MM.1S (cell line): ENCODE data around the gene TM7SF3.
"Not testable (repeated sequence)": the region's sequence is repeated elsewhere in the genome, so short reads cannot be mapped to it uniquely, and the experiment has no call there.

ENCODE experiments used
- DNase-seq: peaks from one replicate; pipeline ENCODE4 v3.0.0-alpha.2; 2015
- H2AFZ ChIP-seq: fragments of 300-600 bp; sonication (generic); 2 replicates; pipeline ENCODE4 v1.6.0; 2016; ENCODE audit warnings: antibody characterized with exemption, low read length
- H3F3A ChIP-seq: fragments of 300-600 bp; sonication (generic); 2 replicates; pipeline ENCODE4 v1.6.1; 2016; ENCODE audit warnings: mild to moderate bottlenecking, antibody characterized with exemption, low read length, moderate library complexity, mixed read lengths; ENCODE audit not compliant: insufficient read depth
- H3K27ac ChIP-seq: fragments of 300-600 bp; sonication (generic); 2 replicates; pipeline ENCODE4 v1.5.1; 2016; ENCODE audit warnings: mild to moderate bottlenecking, low read length
- H3K27me3 ChIP-seq: fragments of 300-600 bp; sonication (generic); replicated peaks from 2 replicates; pipeline ENCODE4 v1.6.0; 2016; ENCODE audit warnings: low read length; ENCODE audit not compliant: insufficient read depth
- H3K36me3 ChIP-seq: fragments of 300-600 bp; sonication (generic); replicated peaks from 2 replicates; pipeline ENCODE4 v1.6.1; 2016; ENCODE audit warnings: mild to moderate bottlenecking, low read length, mixed read lengths; ENCODE audit not compliant: insufficient read depth
- H3K4me1 ChIP-seq: fragments of 300-600 bp; sonication (generic); 2 replicates; pipeline ENCODE4 v1.6.1; 2016; ENCODE audit warnings: low read length, mixed read lengths
- H3K4me2 ChIP-seq: fragments of 300-600 bp; sonication (generic); 2 replicates; pipeline ENCODE4 v1.6.0; 2016; ENCODE audit warnings: low read depth, low read length
- H3K4me3 ChIP-seq: fragments of 300-600 bp; sonication (generic); 2 replicates; pipeline ENCODE4 v1.5.1; 2016; ENCODE audit warnings: low read length, mixed read lengths
- H3K79me2 ChIP-seq: fragments of 300-600 bp; sonication (generic); 2 replicates; pipeline ENCODE4 v1.6.1; 2016; ENCODE audit warnings: mixed run types, low read length, mixed read lengths
- H3K9ac ChIP-seq: fragments of 300-600 bp; sonication (generic); 2 replicates; pipeline ENCODE4 v1.6.1; 2016; ENCODE audit warnings: low read length, mixed read lengths
- H3K9me2 ChIP-seq: fragments of 300-600 bp; sonication (generic); replicated peaks from 2 replicates; pipeline ENCODE4 v1.6.1; 2016; ENCODE audit warnings: mild to moderate bottlenecking, low read length, mixed read lengths; ENCODE audit not compliant: insufficient read depth
- H3K9me3 ChIP-seq: fragments of 300-600 bp; sonication (generic); replicated peaks from 2 replicates; pipeline ENCODE4 v1.6.1; 2016; ENCODE audit warnings: mild to moderate bottlenecking, low read length, mixed read lengths; ENCODE audit not compliant: insufficient read depth
- H4K20me1 ChIP-seq: fragments of 300-600 bp; sonication (generic); 2 replicates; pipeline ENCODE4 v1.6.1; 2016; ENCODE audit warnings: mild to moderate bottlenecking, low read length, moderate library complexity, mixed read lengths; ENCODE audit not compliant: insufficient read depth
- EZH2 ChIP-seq: fragments of 300-600 bp; sonication (generic); optimal IDR thresholded peaks from 2 replicates; pipeline ENCODE3; 2017; ENCODE audit warnings: low read depth, mild to moderate bottlenecking, antibody characterized with exemption, low read length, mixed read lengths
- EZH2phosphoT487 ChIP-seq: fragments of 300-600 bp; sonication (generic); IDR thresholded peaks from 2 replicates; pipeline ENCODE4 v1.6.1; 2018; ENCODE audit warnings: antibody characterized with exemption, low read length
- TF ChIP-seq, protein P1 (sequence below): fragments of 300-600 bp; sonication (generic); IDR thresholded peaks from 2 replicates; pipeline ENCODE4 v1.5.1; 2016; ENCODE audit warnings: antibody characterized with exemption, low read length, mixed read lengths

The TM7SF3 gene

DNA sequence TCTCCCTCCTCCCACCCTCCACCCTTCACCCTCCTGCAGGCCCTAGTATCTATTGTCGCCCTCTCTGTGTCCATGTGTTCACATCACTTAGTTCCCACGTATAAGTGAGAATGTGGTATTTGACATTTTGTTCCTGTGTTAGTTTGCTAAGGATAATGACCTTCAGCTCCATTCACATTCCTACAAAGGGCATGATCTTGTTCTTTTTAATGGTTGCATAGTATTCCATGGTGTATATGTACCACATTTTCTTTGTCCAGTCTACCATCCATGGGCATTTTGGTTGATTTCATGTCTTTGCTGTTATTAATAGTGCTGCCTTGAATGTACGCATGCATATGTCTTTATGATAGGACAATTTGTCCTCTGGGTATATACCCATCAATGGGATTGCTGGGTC, 38.6 kb upstream of the TM7SF3 start:
- H3K4me2 ChIP-seq = no peak overlapping the region
- H3K4me3 ChIP-seq = no peak overlapping the region
- no peaks in the 10 kb centered on the region for H3K9me3 ChIP-seq
- H2AFZ ChIP-seq = no peak overlapping the region
- TF ChIP-seq, protein P1, sequence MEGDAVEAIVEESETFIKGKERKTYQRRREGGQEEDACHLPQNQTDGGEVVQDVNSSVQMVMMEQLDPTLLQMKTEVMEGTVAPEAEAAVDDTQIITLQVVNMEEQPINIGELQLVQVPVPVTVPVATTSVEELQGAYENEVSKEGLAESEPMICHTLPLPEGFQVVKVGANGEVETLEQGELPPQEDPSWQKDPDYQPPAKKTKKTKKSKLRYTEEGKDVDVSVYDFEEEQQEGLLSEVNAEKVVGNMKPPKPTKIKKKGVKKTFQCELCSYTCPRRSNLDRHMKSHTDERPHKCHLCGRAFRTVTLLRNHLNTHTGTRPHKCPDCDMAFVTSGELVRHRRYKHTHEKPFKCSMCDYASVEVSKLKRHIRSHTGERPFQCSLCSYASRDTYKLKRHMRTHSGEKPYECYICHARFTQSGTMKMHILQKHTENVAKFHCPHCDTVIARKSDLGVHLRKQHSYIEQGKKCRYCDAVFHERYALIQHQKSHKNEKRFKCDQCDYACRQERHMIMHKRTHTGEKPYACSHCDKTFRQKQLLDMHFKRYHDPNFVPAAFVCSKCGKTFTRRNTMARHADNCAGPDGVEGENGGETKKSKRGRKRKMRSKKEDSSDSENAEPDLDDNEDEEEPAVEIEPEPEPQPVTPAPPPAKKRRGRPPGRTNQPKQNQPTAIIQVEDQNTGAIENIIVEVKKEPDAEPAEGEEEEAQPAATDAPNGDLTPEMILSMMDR = no peak
- TF ChIP-seq EZH2phosphoT487 (no peak), EZH2 (no peak)
- no peaks in the 10 kb centered on the region for H4K20me1 ChIP-seq
- no peaks in the 10 kb centered on the region for H3F3A ChIP-seq
- no peaks in the 10 kb centered on the region for H3K4me1 ChIP-seq
- DNase-seq = no peak
- H3K36me3 ChIP-seq = no peaks in the 10 kb centered on the region
- H3K27ac ChIP-seq = no peak overlapping the region
- no peaks in the 10 kb centered on the region for H3K27me3 ChIP-seq
- no peak overlapping the region for H3K9ac ChIP-seq
- H3K79me2 ChIP-seq = no peaks in the 10 kb centered on the region
- no peaks in the 10 kb centered on the region for H3K9me2 ChIP-seq

- TF ChIP-seq EZH2 (no peak), EZH2phosphoT487 (no peak)
- TF ChIP-seq, protein P1 = no peak
- H3K79me2 ChIP-seq = no peaks in the 10 kb centered on the region
- H3K9ac ChIP-seq = no peak overlapping the region
- H3K4me3 ChIP-seq = no peak overlapping the region
- H3K27me3 ChIP-seq = no peaks in the 10 kb centered on the region
- H3F3A ChIP-seq = no peaks in the 10 kb centered on the region
- H3K27ac ChIP-seq = no peak overlapping the region
- no peak for DNase-seq
- no peaks in the 10 kb centered on the region for H4K20me1 ChIP-seq
- no peaks in the 10 kb centered on the region for H3K9me2 ChIP-seq
- no peak overlapping the region for H2AFZ ChIP-seq
- H3K4me1 ChIP-seq = no peaks in the 10 kb centered on the region
- no peaks in the 10 kb centered on the region for H3K9me3 ChIP-seq
- H3K36me3 ChIP-seq = no peaks in the 10 kb centered on the region
- no peak overlapping the region for H3K4me2 ChIP-seq
Measured at GRCh38 chr12:27052176-27052575, 38.0 kb upstream of the TM7SF3 start.

DNA sequence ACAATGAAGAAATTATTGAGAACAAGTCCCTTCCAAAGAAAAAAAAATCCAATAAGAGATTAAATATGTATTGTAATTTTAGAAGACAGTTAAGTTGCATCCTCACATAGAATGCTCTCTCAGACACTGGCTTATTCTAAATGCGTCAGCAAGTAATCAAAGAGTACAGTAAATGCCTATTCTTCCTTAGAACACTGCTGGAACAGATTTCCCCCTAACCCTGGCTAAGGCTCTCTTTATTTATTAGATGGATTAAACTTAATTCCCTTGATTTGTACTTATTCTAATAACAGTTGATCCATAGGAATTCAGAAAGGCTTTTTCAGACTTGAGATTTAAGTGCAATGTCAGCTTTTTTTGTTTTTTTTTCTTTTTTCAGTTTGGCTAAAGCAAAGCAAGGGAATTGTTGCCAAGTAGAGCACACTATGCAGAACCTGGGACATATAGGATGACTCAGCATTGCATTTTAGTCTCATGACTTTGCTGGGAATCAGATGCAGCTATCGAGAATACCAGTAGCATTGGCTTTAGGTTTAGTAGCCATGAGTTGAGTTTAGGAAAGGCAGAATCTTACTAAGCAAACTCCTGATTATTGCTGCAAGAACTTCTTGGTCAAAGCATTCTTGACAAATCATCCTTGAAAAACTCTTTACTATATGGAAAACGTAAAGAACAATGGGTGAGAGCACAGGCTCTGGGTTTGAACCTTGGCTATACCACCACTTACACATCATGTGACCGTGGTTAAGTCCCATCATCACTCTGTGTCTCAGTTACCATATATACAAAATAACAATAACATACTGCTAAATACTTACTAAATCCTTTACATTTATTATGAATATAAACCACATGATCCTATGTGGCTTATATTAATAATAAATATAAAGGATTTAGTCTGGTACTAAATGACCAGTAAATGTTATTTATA, 34.9 kb upstream of the TM7SF3 start:
- H3K9me2 ChIP-seq = no peaks in the 10 kb centered on the region
- no peak overlapping the region for H3K4me2 ChIP-seq
- H4K20me1 ChIP-seq = no peaks in the 10 kb centered on the region
- no peak overlapping the region for H3K27ac ChIP-seq
- no peaks in the 10 kb centered on the region for H3K9me3 ChIP-seq
- no peak overlapping the region for H3K4me3 ChIP-seq
- H3F3A ChIP-seq = no peaks in the 10 kb centered on the region
- no peaks in the 10 kb centered on the region for H3K4me1 ChIP-seq
- no peak overlapping the region for H3K9ac ChIP-seq
- H3K36me3 ChIP-seq = no peaks in the 10 kb centered on the region
- TF ChIP-seq EZH2phosphoT487 (no peak), EZH2 (no peak)
- TF ChIP-seq, protein P1 = no peak
- H3K27me3 ChIP-seq = no peaks in the 10 kb centered on the region
- DNase-seq = no peak
- no peaks in the 10 kb centered on the region for H3K79me2 ChIP-seq
- H2AFZ ChIP-seq = no peak overlapping the region

GRCh38 chr12:27042018-27042417, 27.8 kb upstream of the TM7SF3 start:
- not testable (repeated sequence) for H3K9ac ChIP-seq, H3F3A ChIP-seq, H3K4me3 ChIP-seq, H2AFZ ChIP-seq, H3K27me3 ChIP-seq, H3K9me2 ChIP-seq, H3K4me1 ChIP-seq, H3K36me3 ChIP-seq, H3K9me3 ChIP-seq, H4K20me1 ChIP-seq, H3K4me2 ChIP-seq, DNase-seq, H3K79me2 ChIP-seq, H3K27ac ChIP-seq

- H3K27ac ChIP-seq, H3K9me3 ChIP-seq, H3K9me2 ChIP-seq, H4K20me1 ChIP-seq, H3K4me1 ChIP-seq, H3K4me2 ChIP-seq, H2AFZ ChIP-seq, H3F3A ChIP-seq, H3K27me3 ChIP-seq, H3K36me3 ChIP-seq, H3K79me2 ChIP-seq, DNase-seq, H3K4me3 ChIP-seq, H3K9ac ChIP-seq: not testable (repeated sequence)
Measured at GRCh38 chr12:27040637-27041036, 26.5 kb upstream of the TM7SF3 start.
